ENCODE measurements around the gene PIGV.

- TF ChIP-seq CTCF (IDR thresholded peaks at IDR 0.05; ENCODE audit: low read depth, low read length, poor library complexity, severe bottlenecking) (no peak), EZH2phosphoT487 (IDR thresholded peaks at IDR 0.05; ENCODE audit: borderline replicate concordance, low read length) (no peak)
Measured at GRCh38 chr1:26839779-26840178, 52.0 kb downstream of the PIGV start.
